ENCODE data around the gene MICAL2. TPM values are rescaled to one million over a fixed set of nuclear protein-coding genes. Genes with fewer than 3 reads are reported as not detected.

Gene MICAL2
- total RNA-seq, 1 experiment from 2014 or later, result 151 TPM

DNA sequence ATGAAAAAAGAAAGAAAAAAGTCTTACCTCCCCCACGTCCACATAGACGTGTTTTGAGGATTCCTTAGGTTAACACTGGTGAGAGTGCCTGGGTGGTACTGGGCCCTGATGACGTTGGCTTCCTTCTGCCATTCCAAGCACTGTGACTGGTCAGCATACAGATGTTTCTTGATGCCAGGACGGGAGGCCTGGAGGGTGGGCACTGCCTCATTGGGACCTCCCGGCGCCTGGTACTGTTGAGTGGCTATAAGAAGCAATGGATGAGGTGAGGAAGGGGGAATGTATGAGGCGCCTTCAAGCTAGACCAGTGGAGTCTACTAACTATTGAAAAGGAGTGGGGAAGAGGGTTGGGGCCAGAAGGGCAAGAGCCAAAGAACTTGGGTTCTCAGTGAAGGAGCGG lies 45.3 kb downstream of the MICAL2 start:
- no peak for DNase-seq (ENCODE audit: unreplicated experiment)
- POLR2A ChIA-PET, result no interaction called here
- Mint-ChIP-seq H3K9me3 (ENCODE audit: unreplicated experiment) (no peaks in the 10 kb centered on the region), H3K4me3 (ENCODE audit: unreplicated experiment) (no peak overlapping the region), H3K4me1 (ENCODE audit: insufficient read depth, unreplicated experiment) (peaks cover 14% of the 10 kb centered on the region), H3K36me3 (ENCODE audit: insufficient read depth, unreplicated experiment) (peaks cover 27% of the 10 kb centered on the region), H3K27ac (ENCODE audit: low read depth, unreplicated experiment) (no peak overlapping the region), H3K27me3 (ENCODE audit: insufficient read depth, unreplicated experiment) (no peaks in the 10 kb centered on the region)
- CTCF ChIA-PET, result no interaction called here
- no TSS peak for BruUV-seq (replicated peaks)
- TF ChIP-seq, protein P1, sequence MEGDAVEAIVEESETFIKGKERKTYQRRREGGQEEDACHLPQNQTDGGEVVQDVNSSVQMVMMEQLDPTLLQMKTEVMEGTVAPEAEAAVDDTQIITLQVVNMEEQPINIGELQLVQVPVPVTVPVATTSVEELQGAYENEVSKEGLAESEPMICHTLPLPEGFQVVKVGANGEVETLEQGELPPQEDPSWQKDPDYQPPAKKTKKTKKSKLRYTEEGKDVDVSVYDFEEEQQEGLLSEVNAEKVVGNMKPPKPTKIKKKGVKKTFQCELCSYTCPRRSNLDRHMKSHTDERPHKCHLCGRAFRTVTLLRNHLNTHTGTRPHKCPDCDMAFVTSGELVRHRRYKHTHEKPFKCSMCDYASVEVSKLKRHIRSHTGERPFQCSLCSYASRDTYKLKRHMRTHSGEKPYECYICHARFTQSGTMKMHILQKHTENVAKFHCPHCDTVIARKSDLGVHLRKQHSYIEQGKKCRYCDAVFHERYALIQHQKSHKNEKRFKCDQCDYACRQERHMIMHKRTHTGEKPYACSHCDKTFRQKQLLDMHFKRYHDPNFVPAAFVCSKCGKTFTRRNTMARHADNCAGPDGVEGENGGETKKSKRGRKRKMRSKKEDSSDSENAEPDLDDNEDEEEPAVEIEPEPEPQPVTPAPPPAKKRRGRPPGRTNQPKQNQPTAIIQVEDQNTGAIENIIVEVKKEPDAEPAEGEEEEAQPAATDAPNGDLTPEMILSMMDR (IDR thresholded peaks at IDR 0.05; ENCODE audit: unreplicated experiment), result no peak
- intact Hi-C loops (cut with micrococcal nuclease), result loop anchor here (5.0 kb wide), 1 partner anchor 127 kb away; no protein-coding TSS in a partner anchor

DNA sequence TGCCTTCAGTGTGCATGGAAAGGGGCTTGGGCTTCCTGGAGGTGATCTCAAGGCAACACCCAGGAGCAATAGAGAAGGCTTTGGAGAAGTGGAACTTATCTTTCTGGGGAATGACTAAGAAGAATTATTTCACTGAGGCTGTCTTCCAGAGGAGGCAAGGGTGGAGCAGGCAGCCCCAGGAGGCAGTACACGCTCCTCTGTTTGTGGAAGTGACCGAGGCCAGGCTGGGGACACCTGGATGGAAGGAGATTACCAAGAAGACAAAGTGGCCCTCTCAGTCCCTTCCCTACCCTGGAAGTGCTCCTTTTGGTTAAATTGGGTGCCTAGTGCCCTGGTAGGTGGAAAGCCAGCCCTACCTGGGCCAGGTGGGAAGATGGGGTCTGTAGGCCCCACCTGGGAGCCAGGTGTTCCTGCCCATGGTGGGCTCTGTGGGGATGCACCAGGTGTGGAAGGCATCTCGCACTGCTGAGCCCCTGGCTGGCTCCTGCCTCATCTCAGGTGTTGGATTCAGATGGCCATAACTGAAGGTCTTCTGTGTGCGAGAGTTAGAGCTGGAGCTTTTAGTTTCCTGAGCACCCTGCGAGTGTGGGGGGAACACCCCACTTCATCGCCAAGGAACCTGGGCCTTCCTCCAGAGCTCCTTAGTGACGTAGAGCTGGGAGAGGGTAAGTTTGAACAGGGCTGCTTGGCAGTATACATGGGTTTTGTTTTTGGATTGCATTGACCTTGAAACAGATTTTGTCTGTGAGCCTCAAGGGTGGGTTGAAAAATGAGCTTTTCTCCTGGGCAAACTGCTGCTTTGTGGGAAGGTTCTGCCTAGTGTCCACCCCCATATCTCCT lies 46.1 kb downstream of the MICAL2 start:
- peaks cover 15% of the 10 kb centered on the region for H3K4me1 Mint-ChIP-seq (ENCODE audit: insufficient read depth, unreplicated experiment)
- no peak overlapping the region for H3K27ac Mint-ChIP-seq (ENCODE audit: low read depth, unreplicated experiment)
- peaks cover 29% of the 10 kb centered on the region for H3K36me3 Mint-ChIP-seq (ENCODE audit: insufficient read depth, unreplicated experiment)
- TF ChIP-seq, protein P1 (IDR thresholded peaks at IDR 0.05; ENCODE audit: unreplicated experiment), result no peak
- ChIA-PET CTCF (interaction anchor here (0.6 kb wide), 1 partner anchor 65 kb away, joined by 3 read pairs; no protein-coding TSS in a partner anchor), POLR2A (interaction anchor here (1.5 kb wide), 1 partner anchor 9 kb away, joined by 4 read pairs; no protein-coding TSS in a partner anchor)
- no peak overlapping the region for H3K4me3 Mint-ChIP-seq (ENCODE audit: unreplicated experiment)
- no TSS peak for BruUV-seq (replicated peaks)
- no peaks in the 10 kb centered on the region for H3K27me3 Mint-ChIP-seq (ENCODE audit: insufficient read depth, unreplicated experiment)
- no peak for DNase-seq (ENCODE audit: unreplicated experiment)
- no peaks in the 10 kb centered on the region for H3K9me3 Mint-ChIP-seq (ENCODE audit: unreplicated experiment)
- intact Hi-C loops (cut with micrococcal nuclease), result loop anchor here (5.0 kb wide), 1 partner anchor 126 kb away; no protein-coding TSS in a partner anchor

DNA sequence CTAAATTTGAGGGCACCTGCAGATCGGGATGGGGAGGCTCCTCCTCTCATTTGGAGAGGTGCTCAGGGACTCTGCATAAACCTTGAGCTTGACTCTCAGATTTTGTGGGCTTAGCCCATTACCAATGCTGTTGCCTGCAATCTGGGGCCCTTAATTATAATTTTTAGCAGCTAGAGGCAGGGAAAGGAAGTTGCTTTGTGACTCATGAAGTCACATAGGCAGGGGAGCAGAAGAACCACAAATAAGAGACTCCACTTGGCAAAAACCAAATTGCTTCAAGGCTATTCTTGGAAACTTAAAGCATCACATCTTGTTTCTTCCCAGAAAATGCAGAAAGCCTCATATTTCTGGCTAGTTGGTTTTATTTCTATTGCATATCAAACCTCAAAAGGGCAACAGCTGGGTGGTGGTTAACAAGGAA lies 46.9 kb downstream of the MICAL2 start:
- H3K9me3 Mint-ChIP-seq (ENCODE audit: unreplicated experiment), result no peaks in the 10 kb centered on the region
- ChIA-PET CTCF (interaction anchor here (1.5 to 4.8 kb wide), 3 partner anchors 29 to 110 kb away, joined by 7 to 34 read pairs (median 13); no protein-coding TSS in a partner anchor), POLR2A (interaction anchor here (0.9 to 2.9 kb wide), 3 partner anchors 9 to 31 kb away, joined by 4 to 11 read pairs (median 4); no protein-coding TSS in a partner anchor)
- H3K4me1 Mint-ChIP-seq (ENCODE audit: insufficient read depth, unreplicated experiment), result peaks cover 15% of the 10 kb centered on the region
- TF ChIP-seq, protein P1 (IDR thresholded peaks at IDR 0.05; ENCODE audit: unreplicated experiment), result no peak
- no peak overlapping the region for H3K27ac Mint-ChIP-seq (ENCODE audit: low read depth, unreplicated experiment)
- no TSS peak for BruUV-seq (replicated peaks)
- intact Hi-C loops (cut with micrococcal nuclease), result loop anchor here (5.0 kb wide), 1 partner anchor 125 kb away; no protein-coding TSS in a partner anchor
- peaks cover 32% of the 10 kb centered on the region for H3K36me3 Mint-ChIP-seq (ENCODE audit: insufficient read depth, unreplicated experiment)
- no peak for DNase-seq (ENCODE audit: unreplicated experiment)
- no peak overlapping the region for H3K4me3 Mint-ChIP-seq (ENCODE audit: unreplicated experiment)
- no peaks in the 10 kb centered on the region for H3K27me3 Mint-ChIP-seq (ENCODE audit: insufficient read depth, unreplicated experiment)

DNA sequence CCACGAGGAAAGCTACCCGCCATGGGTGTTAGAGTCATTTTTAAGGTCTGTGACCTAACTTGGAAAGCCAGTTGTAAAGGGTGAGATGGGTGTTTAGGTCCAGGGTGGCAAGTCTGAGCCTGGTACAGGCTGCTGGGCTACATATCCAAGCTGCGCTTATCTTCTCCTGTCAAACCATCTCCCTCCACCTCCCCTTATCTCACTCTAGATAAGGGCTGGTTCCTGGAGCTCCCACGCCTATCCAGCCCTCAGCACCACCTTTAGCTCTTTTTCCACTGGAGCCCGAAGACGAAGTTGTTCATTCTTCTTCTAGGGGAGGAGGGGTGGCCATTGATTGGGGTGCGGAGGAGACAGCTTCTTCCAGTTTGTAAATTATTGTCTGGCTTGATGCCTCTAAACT lies 48.5 kb downstream of the MICAL2 start:
- no peak for DNase-seq (ENCODE audit: unreplicated experiment)
- Mint-ChIP-seq H3K4me1 (ENCODE audit: insufficient read depth, unreplicated experiment) (peaks cover 24% of the 10 kb centered on the region), H3K9me3 (ENCODE audit: unreplicated experiment) (no peaks in the 10 kb centered on the region), H3K36me3 (ENCODE audit: insufficient read depth, unreplicated experiment) (peaks cover 25% of the 10 kb centered on the region), H3K27me3 (ENCODE audit: insufficient read depth, unreplicated experiment) (no peaks in the 10 kb centered on the region), H3K4me3 (ENCODE audit: unreplicated experiment) (no peak overlapping the region), H3K27ac (ENCODE audit: low read depth, unreplicated experiment) (no peak overlapping the region)
- no TSS peak for BruUV-seq (replicated peaks)
- TF ChIP-seq, protein P1 (IDR thresholded peaks at IDR 0.05; ENCODE audit: unreplicated experiment), result no peak
- CTCF ChIA-PET, result interaction anchor here (0.5 to 4.8 kb wide), 16 partner anchors 9 to 235 kb away, joined by 3 to 34 read pairs (median 4); no protein-coding TSS in a partner anchor
- intact Hi-C loops (cut with micrococcal nuclease), result loop anchor here (1.0 to 5.0 kb wide), 2 partner anchors 77 to 123 kb away; no protein-coding TSS in a partner anchor
- POLR2A ChIA-PET, result interaction anchor here (1.0 to 2.9 kb wide), 2 partner anchors 33 to 120 kb away, joined by 3 to 11 read pairs; no protein-coding TSS in a partner anchor

Measured in MCF 10A (cell line).